Measurements from ENCODE around the gene DNAAF6.
"Not testable (repeated sequence)": the region's sequence is repeated elsewhere in the genome, so short reads cannot be mapped to it uniquely, and the experiment has no call there.

Gene DNAAF6

DNA sequence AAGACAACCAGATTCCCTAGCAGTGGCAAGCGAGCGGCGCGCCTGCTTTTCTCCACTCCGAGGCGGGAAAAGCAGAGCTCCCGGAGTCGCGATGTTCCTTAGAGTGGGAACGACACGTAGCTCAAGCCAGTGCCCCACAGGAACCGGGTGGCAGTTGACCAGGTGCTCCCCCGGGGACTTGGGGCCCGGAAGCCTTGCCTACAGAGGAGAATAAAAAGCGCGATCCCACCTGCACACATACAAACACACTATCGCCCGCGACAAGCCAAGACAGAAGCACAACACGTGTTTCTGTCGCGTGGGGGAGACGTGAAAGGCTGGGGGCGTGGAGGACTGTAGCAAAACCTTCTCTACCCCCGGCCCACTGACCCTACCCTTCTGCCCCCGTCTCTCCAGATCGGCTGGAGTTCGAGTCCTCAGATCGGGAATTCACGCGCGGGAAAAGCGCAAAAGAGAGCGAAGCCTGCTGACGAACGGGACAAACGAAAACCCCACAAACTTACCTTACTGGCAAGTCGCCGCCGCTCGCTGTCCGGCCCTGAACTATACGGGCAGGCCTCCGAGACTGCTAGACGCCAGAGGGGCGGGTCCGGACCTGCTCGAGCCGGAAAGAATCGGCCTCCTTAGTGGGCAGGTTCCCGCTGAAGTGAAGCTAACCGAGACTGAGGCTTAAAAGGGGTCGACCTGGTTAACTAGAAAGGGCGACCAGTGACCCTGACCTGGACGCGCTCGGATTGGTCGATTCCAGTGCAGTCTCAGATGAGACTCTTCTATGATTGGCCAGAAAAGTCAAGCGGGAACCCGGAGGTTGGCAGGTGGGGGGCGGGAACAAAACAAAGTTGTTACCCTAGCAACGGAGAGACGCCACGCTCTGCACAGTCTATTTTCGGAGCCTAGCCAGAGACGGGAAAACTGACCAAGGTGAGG, at the start of gene DNAAF6, which contains the start of gene NUP62CL:
TSS of gene DNAAF6 (plus strand) at position 842 of the 927 bp plus-strand sequence. CDS start 6,265 bp downstream, outside the sequence.
TSS of gene NUP62CL (minus strand) at position 664 of the 927 bp plus-strand sequence. CDS start 31,287 bp downstream, outside the sequence.
- DNase-seq (ENCODE audit: low read depth), result peak; percentile 13
- peak within 1 kb of the TSS; percentile 46 for H3K4me3 ChIP-seq (replicated peaks; ENCODE audit: low read depth, low read length)
- TF ChIP-seq, protein P1, sequence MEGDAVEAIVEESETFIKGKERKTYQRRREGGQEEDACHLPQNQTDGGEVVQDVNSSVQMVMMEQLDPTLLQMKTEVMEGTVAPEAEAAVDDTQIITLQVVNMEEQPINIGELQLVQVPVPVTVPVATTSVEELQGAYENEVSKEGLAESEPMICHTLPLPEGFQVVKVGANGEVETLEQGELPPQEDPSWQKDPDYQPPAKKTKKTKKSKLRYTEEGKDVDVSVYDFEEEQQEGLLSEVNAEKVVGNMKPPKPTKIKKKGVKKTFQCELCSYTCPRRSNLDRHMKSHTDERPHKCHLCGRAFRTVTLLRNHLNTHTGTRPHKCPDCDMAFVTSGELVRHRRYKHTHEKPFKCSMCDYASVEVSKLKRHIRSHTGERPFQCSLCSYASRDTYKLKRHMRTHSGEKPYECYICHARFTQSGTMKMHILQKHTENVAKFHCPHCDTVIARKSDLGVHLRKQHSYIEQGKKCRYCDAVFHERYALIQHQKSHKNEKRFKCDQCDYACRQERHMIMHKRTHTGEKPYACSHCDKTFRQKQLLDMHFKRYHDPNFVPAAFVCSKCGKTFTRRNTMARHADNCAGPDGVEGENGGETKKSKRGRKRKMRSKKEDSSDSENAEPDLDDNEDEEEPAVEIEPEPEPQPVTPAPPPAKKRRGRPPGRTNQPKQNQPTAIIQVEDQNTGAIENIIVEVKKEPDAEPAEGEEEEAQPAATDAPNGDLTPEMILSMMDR (IDR thresholded peaks at IDR 0.05; ENCODE audit: low read length, missing control alignments), result no peak

DNA sequence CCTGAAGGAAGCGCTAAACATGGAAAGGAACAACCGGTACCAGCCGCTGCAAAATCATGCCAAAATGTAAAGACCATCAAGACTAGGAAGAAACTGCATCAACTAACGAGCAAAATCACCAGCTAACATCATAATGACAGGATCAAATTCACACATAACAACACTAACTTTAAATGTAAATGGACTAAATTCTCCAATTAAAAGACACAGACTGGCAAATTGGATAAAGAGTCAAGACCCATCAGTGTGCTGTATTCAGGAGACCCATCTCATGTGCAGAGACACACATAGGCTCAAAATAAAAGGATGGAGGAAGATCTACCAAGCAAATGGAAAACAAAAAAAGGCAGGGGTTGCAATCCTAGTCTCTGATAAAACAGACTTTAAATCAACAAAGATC, 48.8 kb upstream of the DNAAF6 start:
- not testable (repeated sequence) for DNase-seq (ENCODE audit: low read depth); H3K4me3 ChIP-seq (replicated peaks; ENCODE audit: low read depth, low read length)

DNA sequence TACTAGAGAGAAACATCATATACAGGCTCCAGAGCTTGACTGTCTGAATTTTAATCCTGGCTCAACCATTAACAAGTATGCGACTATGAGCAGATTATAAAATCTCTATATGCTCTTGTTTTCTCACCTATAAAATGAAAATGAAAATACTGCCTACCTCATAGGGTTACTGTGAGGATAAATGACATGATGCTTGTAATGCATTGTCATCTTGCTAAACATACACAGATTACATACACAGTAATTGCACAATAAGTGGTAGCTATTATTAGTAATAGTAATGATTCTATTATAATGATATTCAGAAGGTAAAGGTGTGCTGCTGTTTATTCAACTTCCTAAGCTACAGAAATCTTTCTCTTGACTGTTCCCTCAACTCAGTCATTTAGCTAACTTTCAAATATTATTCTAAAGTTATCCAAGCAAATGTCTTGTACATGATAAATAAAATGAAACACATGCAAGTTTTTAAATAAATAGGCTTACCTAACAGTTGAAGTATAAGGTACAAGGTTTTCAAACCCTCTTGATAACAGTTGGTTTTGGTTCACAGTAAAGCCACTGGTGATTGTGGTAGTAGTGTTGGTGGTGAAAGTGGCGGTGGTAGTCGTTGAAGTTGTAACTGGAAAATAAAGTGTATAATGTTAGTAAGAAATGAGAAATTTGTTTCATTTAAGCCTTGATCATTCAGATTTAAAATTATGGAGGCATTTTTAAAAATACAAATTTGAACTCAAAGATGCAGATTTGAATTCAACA, 39.1 kb upstream of the DNAAF6 start:
- TF ChIP-seq, protein P1 (IDR thresholded peaks at IDR 0.05; ENCODE audit: low read length, missing control alignments), result no peak
- no peak for DNase-seq (ENCODE audit: low read depth)

GRCh38 chrX:107168257-107168656, 38.2 kb upstream of the DNAAF6 start:
- H3K4me3 ChIP-seq (replicated peaks; ENCODE audit: low read depth, low read length), result no peak overlapping the region
- TF ChIP-seq, protein P1 (IDR thresholded peaks at IDR 0.05; ENCODE audit: low read length, missing control alignments), result no peak
- DNase-seq (ENCODE audit: low read depth), result no peak

More for the DNA sequence above, 39.1 kb upstream of the DNAAF6 start:
- H3K4me3 ChIP-seq (replicated peaks; ENCODE audit: low read depth, low read length), result no peak overlapping the region

DNA sequence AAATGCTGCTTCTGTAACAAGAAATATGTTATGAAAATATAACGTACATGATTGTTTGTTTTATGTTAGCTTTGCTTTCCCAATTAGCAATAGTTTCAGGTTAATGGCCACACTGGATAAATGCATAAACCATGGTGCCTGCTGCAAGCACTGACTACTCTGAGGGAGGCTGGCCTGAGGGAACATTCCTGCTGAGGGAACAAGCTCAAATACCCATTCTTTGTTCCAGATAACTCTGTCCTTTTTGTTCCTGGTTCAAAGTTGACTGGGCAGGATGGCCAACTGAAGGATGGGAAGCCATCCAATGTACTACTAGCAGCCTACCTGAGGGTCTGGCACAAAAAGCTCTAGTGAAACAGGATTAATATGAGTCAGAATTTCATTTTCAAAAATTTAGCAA, 37.7 kb upstream of the DNAAF6 start:
- no peak overlapping the region for H3K4me3 ChIP-seq (replicated peaks; ENCODE audit: low read depth, low read length)
- TF ChIP-seq, protein P1 (IDR thresholded peaks at IDR 0.05; ENCODE audit: low read length, missing control alignments), result no peak
- DNase-seq (ENCODE audit: low read depth), result no peak

DNA sequence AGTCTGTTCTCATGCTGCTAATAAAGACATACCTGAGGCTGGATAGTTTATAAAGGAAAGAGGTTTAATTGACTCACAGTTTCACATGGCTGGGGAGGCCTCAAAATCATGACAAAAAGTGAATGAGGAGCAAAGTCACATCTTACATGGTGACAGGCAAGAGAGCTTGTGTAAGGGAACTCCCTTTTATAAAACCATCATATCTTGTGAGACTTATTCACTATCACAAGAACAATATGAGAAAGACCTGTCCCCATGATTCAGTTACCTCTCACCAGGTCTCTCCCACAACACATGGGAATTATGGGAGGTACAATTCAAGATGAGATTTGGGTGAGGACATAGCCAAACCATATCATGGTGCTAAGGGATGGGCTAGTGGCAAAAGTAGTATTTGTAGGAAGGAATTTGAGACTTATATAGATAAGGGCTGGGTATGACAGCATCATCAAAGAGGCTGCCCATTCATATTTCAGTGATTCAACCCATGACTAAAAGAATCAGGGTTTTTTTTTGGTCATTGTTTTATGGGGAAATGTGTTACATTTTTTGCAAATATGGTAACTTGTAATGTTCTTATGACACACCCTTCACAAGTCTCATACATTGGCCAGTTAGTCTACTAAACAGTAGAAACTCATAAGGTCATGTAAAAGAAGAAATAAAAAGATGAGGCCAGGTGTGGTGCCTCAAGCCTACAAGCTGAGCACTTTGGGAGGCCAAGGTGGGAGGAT, 34.9 kb upstream of the DNAAF6 start:
- H3K4me3 ChIP-seq (replicated peaks; ENCODE audit: low read depth, low read length), result no peak overlapping the region
- DNase-seq (ENCODE audit: low read depth), result no peak
- TF ChIP-seq, protein P1 (IDR thresholded peaks at IDR 0.05; ENCODE audit: low read length, missing control alignments), result no peak

Measured in fibroblast of pulmonary artery (primary cell).